Activated B cell treated with CpG ODN at 0.5 μM for 24 hours (primary cell): ENCODE results near the gene CAMK2A. TPM values are rescaled to one million over a fixed set of nuclear protein-coding genes. Genes with fewer than 3 reads are reported as not detected.

Experiments used
- ATAC-seq: fragments of 200-7000 bp; cut with Tn5 transposase; one replicate; pipeline ENCODE4 v1.10.0; 2021; ENCODE audit warnings: low read depth, mild to moderate bottlenecking, moderate library complexity
- CTCF ChIA-PET: fragments of 350-600 bp; sonication (Branson Sonifier 250); formaldehyde crosslinking; loops from one replicate; lab custom pipeline; 2021; ENCODE audit warnings: antibody characterized with exemption; lab: Charles Lee
- POLR2A ChIA-PET: fragments of 350-600 bp; sonication (Branson Sonifier 250); formaldehyde crosslinking; loops from one replicate; lab custom pipeline; 2021; ENCODE audit warnings: antibody characterized with exemption; lab: Charles Lee
- DNase-seq: peaks from one replicate; pipeline ENCODE4 v3.0.0; 2022
- H3K27ac Mint-ChIP-seq: one replicate; pipeline ENCODE4 v1.8.0; 2020; ENCODE audit warnings: mixed read lengths
- H3K27me3 Mint-ChIP-seq: one replicate; pipeline ENCODE4 v1.8.0; 2021; ENCODE audit warnings: mixed read lengths
- H3K36me3 Mint-ChIP-seq: one replicate; pipeline ENCODE4 v1.8.0; 2021; ENCODE audit warnings: low read depth, mixed read lengths
- H3K4me1 Mint-ChIP-seq: one replicate; pipeline ENCODE4 v1.8.0; 2021; ENCODE audit warnings: mixed read lengths
- H3K4me3 Mint-ChIP-seq: one replicate; pipeline ENCODE4 v1.8.0; 2020; ENCODE audit warnings: mild to moderate bottlenecking, mixed read lengths
- H3K9me3 Mint-ChIP-seq: one replicate; pipeline ENCODE4 v1.8.0; 2020; ENCODE audit warnings: mixed read lengths
- intact Hi-C: fragments of 100-400 bp; cut with micrococcal nuclease; formaldehyde crosslinking; loops from one replicate; pipeline ENCODE4 v1.15.1; 2024
- total RNA-seq: library from RNA; stranded (reverse); gene quantifications from 2 replicates; pipeline ENCODE4 v1.2.3, GENCODE V29; 2022
- TF ChIP-seq, protein P1 (sequence below): fragments of 200-600 bp; IDR thresholded peaks from one replicate; pipeline ENCODE4 v1.8.0; 2022; ENCODE audit warnings: antibody characterized with exemption, mild to moderate bottlenecking

CAMK2A gene
- total RNA-seq, 1 donor from 2014 or later: not detected

DNA sequence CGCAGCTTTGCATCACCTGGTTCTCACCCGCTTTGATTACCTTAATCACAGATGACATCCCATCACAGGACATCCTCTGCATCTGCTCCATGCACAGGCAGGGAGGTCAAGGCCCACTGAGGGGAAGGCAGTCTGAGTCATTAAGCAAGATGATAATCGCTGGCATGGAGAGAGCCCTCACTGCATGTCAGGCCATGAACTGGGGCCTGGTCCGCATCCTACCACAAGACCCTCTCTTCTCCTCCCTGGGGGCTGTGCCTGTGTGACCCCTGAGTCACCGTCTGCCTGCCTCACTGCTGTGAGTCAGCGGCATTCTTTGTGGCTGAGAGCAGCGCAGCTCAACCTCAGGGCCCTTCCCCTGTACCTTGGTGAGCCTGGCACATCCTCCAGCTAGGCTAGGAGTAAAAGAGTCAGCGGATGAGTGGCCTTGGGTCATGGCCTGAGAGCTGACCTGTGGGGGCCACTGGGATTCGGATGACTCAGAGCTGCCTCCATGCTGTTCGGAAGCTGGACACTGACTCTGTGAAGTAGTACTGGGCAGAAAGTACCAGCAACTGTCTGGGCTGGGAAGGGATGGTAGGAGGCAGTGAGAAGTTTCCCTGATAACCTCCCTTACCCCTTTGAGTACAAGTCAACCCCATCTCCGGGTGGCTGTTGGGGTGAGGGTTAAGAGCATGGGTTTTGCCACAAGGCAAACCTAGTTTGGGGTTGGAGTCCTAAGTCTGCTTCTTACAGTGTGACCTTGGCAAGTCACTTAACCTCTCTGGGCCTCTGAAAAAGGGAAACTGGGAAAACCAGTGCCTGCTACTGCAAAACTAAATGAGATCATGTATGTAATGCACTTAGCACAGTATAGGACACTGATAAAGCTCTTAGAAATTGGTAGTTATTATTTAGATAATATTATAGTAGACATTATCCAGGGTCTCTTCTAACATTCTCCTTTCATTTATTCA, 27.8 kb upstream of the CAMK2A start:
- DNase-seq (no peak), ATAC-seq (no peak)
- POLR2A ChIA-PET: no interaction called here
- peaks cover 12% of the 10 kb centered on the region for H3K27me3 Mint-ChIP-seq
- H3K4me3 Mint-ChIP-seq: no peak overlapping the region
- no peaks in the 10 kb centered on the region for H3K36me3 Mint-ChIP-seq
- CTCF ChIA-PET: no interaction called here
- H3K4me1 Mint-ChIP-seq: no peaks in the 10 kb centered on the region
- intact Hi-C loops: no loop called here
- H3K9me3 Mint-ChIP-seq: no peaks in the 10 kb centered on the region
- TF ChIP-seq, protein P1, sequence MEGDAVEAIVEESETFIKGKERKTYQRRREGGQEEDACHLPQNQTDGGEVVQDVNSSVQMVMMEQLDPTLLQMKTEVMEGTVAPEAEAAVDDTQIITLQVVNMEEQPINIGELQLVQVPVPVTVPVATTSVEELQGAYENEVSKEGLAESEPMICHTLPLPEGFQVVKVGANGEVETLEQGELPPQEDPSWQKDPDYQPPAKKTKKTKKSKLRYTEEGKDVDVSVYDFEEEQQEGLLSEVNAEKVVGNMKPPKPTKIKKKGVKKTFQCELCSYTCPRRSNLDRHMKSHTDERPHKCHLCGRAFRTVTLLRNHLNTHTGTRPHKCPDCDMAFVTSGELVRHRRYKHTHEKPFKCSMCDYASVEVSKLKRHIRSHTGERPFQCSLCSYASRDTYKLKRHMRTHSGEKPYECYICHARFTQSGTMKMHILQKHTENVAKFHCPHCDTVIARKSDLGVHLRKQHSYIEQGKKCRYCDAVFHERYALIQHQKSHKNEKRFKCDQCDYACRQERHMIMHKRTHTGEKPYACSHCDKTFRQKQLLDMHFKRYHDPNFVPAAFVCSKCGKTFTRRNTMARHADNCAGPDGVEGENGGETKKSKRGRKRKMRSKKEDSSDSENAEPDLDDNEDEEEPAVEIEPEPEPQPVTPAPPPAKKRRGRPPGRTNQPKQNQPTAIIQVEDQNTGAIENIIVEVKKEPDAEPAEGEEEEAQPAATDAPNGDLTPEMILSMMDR: no peak
- no peak overlapping the region for H3K27ac Mint-ChIP-seq

DNA sequence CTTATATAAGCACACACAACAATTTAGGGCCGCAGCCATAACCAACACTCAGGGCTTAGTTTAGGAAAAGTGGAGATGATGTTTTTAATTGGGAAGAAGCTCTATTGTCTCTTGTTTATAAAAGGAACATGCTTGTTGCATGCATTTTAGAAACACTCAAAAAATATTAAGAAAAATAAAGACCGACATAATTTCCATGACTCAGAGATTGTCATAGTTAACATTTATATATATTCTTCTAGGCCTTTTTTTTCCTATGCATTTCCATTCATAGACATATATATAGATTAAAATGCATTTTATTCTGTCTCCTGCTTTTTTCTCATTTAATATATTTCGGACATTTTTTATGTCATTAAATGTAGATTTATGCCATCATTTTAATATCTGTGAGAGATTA, 26.7 kb upstream of the CAMK2A start:
- POLR2A ChIA-PET: no interaction called here
- Mint-ChIP-seq H3K4me3 (no peak overlapping the region), H3K4me1 (no peaks in the 10 kb centered on the region), H3K27me3 (peaks cover 12% of the 10 kb centered on the region), H3K9me3 (no peaks in the 10 kb centered on the region), H3K36me3 (no peaks in the 10 kb centered on the region), H3K27ac (no peak overlapping the region)
- CTCF ChIA-PET: no interaction called here
- ATAC-seq (no peak), DNase-seq (no peak)
- intact Hi-C loops: no loop called here
- TF ChIP-seq, protein P1: no peak

DNA sequence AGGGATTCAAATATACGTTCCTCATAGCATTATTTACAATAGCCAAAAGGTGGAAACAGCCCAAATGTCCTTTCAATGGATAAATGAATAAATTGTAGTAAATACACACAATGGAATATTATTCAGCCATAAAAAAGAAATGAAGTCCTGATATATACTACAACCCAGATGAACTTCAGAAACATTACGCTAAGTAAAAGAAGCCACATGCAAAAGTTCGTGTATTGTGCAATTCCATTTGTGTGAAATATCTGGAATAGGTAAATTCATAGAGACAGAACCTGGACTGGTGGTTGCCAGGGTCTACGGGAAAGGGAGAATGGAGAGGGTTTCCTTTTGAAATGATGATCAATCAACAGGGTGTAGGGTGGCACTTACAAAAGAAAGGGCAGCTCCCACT, 25.7 kb upstream of the CAMK2A start:
- intact Hi-C loops: no loop called here
- no peaks in the 10 kb centered on the region for H3K36me3 Mint-ChIP-seq
- H3K27ac Mint-ChIP-seq: no peak overlapping the region
- POLR2A ChIA-PET: interaction anchor here (0.7 kb wide), 1 partner anchor 13 kb away, joined by 7 read pairs; no protein-coding TSS in a partner anchor
- CTCF ChIA-PET: no interaction called here
- H3K4me3 Mint-ChIP-seq: no peak overlapping the region
- peaks cover 16% of the 10 kb centered on the region for H3K27me3 Mint-ChIP-seq
- no peaks in the 10 kb centered on the region for H3K9me3 Mint-ChIP-seq
- no peak for DNase-seq
- TF ChIP-seq, protein P1: no peak
- no peaks in the 10 kb centered on the region for H3K4me1 Mint-ChIP-seq
- ATAC-seq: no peak

DNA sequence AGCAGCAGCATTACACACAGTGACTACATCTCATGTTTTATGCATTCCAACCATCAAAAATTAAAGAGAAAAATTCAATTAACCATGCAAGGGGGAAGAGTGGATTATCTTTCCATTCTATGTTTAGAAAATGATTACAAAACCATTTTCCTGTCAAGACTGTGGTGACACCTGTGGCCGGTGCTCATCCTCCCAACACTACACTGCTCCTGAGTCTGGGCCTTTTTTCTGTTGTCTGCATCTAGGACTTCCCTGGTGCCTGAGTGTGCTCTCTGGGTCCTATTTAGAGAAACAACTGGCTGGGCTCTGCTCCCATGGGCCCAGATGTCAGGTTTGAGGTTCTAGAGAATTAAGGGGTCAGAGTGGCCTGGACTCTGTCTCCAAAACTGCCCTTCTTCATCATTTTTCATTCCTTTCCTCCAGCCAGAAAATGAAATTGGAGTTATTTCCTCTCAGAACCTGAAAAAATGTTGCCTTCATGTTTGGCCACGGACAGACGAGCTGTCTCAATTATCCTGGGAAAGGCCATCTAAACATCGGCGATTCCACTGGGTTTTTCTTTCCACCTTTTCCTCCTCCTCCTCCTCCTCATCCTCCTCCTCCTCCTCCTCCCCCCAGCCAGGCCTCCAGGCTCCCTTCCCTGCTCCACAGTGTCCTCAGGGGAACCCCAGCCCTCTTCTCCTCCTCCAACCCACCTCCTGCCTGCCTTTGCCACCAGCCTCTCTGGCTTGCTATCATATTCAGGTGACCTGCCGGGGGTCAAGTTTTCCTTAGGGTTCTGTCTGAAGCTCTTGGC, 24.5 kb upstream of the CAMK2A start:
- no peak for ATAC-seq
- CTCF ChIA-PET: no interaction called here
- Mint-ChIP-seq H3K4me1 (no peaks in the 10 kb centered on the region), H3K9me3 (no peaks in the 10 kb centered on the region), H3K4me3 (no peak overlapping the region), H3K27me3 (peaks cover 19% of the 10 kb centered on the region), H3K36me3 (no peaks in the 10 kb centered on the region), H3K27ac (no peak overlapping the region)
- TF ChIP-seq, protein P1: no peak
- intact Hi-C loops: no loop called here
- POLR2A ChIA-PET: interaction anchor here (0.7 kb wide), 1 partner anchor 253 kb away, joined by 4 read pairs; no protein-coding TSS in a partner anchor
- no peak for DNase-seq

DNA sequence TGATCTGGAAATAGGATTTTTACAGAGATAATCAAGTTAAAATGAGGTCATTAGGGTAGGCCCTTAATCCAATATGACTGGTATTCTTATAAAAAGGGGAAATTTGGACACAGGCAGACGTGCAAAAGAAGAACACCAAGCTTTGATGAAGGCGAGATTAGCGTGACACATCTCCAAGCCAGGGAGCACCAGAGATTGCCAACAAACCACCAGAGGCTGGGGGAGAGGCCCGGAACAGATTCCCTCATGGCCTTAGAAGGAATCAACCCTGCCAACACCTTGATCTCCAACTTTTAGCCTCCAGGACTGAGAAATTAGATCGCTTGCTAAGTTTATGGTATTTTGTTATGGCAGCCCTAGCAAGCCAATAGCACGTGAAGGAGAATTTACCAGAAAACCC, 23.9 kb upstream of the CAMK2A start:
- TF ChIP-seq, protein P1: no peak
- Mint-ChIP-seq H3K36me3 (no peaks in the 10 kb centered on the region), H3K27me3 (peaks cover 19% of the 10 kb centered on the region), H3K9me3 (no peaks in the 10 kb centered on the region), H3K4me1 (no peaks in the 10 kb centered on the region), H3K27ac (no peak overlapping the region), H3K4me3 (no peak overlapping the region)
- ChIA-PET POLR2A (interaction anchor here (0.7 kb wide), 1 partner anchor 253 kb away, joined by 4 read pairs; no protein-coding TSS in a partner anchor), CTCF (no interaction called here)
- ATAC-seq (no peak), DNase-seq (no peak)
- intact Hi-C loops: no loop called here
